ENCODE data around the gene NLRC5. TPM values are rescaled to one million over a fixed set of nuclear protein-coding genes. Genes with fewer than 3 reads are reported as not detected.
"Not testable (repeated sequence)": the region's sequence is repeated elsewhere in the genome, so short reads cannot be mapped to it uniquely, and the experiment has no call there.

NLRC5 gene
- total RNA-seq, 1 donor from 2014 or later = 47.5 TPM

DNA sequence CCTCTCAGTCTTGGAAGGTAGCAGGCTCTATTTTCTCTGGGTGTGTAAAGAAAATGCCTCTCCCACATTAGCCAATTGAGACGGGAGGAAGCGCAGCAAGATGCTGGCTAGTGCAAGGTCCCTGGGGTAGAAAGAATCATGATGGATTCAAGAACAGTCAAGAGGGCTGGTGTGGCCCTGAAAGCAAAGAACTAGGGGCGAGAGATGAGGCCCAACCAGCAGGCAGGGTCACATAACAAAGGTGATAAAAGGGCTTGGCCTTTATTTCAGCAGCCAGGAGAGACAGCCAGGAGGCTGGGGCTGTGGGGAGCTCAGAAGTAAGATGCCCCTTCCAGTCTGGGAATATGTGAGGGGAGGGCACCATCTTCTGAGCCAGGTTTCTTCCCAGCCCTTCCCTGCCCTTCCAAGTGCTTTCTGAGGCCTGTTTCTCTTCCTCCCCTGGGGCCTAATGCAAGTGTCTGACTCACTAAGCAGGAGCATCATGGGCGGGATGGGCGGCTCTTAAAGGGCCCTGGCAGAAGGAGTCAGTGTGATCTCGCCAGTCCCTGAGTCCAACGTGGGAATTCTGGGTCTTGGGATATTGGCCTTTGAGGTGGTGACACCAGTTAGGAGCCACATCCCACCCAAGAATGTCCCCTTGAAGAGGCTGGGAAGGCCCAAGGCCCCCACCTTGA lies 3.9 kb upstream of the NLRC5 start:
- intact Hi-C loops (cut with DNase I) = no loop called here
- Histone ChIP-seq H3K9me3 (no peaks in the 10 kb centered on the region), H3K36me3 (no peaks in the 10 kb centered on the region), H3K4me1 (peaks cover 41% of the 10 kb centered on the region), H3K27ac (peak overlapping the region; percentile 59), H3K4me3 (no peak overlapping the region), H3K27me3 (ENCODE audit: low read depth) (no peaks in the 10 kb centered on the region)
- ATAC-seq (no peak), DNase-seq (peak; percentile 58)
- TF ChIP-seq, protein P1, sequence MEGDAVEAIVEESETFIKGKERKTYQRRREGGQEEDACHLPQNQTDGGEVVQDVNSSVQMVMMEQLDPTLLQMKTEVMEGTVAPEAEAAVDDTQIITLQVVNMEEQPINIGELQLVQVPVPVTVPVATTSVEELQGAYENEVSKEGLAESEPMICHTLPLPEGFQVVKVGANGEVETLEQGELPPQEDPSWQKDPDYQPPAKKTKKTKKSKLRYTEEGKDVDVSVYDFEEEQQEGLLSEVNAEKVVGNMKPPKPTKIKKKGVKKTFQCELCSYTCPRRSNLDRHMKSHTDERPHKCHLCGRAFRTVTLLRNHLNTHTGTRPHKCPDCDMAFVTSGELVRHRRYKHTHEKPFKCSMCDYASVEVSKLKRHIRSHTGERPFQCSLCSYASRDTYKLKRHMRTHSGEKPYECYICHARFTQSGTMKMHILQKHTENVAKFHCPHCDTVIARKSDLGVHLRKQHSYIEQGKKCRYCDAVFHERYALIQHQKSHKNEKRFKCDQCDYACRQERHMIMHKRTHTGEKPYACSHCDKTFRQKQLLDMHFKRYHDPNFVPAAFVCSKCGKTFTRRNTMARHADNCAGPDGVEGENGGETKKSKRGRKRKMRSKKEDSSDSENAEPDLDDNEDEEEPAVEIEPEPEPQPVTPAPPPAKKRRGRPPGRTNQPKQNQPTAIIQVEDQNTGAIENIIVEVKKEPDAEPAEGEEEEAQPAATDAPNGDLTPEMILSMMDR (IDR thresholded peaks at IDR 0.05) = no peak

DNA sequence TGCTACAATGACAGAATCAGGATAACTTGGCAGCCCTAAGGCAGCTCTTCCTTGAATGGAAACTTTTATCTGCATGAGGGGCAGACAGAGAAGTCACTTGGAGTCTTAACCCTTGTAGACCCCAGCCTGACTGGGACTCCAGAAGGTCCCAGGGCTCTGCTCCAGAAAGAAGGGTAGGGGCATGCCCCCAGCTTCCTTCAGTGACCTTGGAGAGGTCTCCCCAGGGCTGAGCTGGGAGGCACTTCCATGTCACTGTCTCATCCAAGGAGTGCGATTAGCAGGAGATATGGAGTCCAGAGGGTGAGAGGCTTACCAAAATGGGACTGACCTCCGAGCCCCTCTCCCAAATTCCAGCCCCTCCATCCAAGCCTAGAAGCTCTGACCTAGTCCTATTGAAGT lies 3.4 kb upstream of the NLRC5 start:
- intact Hi-C loops (cut with DNase I) = no loop called here
- DNase-seq = no peak
- no peak overlapping the region for H3K4me3 ChIP-seq
- no peaks in the 10 kb centered on the region for H3K9me3 ChIP-seq
- H3K27me3 ChIP-seq (ENCODE audit: low read depth) = no peaks in the 10 kb centered on the region
- H3K27ac ChIP-seq = peak overlapping the region; percentile 59
- TF ChIP-seq, protein P1 (IDR thresholded peaks at IDR 0.05) = no peak
- H3K4me1 ChIP-seq = peaks cover 46% of the 10 kb centered on the region
- ATAC-seq = no peak
- no peaks in the 10 kb centered on the region for H3K36me3 ChIP-seq

DNA sequence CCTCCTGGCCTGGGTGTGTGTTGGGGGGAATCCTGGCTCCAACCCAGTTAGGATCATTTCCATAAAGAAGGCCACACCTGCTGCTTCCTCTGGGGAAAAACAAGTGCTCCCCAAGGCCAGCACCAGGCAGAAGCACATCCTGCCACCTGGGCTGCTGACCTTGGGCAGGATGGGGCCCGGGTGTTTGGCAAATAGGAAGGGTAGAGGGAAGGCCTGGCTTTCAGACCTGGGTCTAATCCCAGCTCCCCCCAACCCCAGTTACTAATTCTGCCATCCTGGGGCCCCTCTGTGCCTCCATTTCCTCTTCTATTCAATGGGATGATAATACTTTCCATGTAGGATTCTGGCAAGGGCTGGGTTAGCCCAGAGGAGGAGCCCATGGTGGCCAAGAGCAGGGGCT lies 3.0 kb upstream of the NLRC5 start:
- no peaks in the 10 kb centered on the region for H3K36me3 ChIP-seq
- H3K27me3 ChIP-seq (ENCODE audit: low read depth) = no peaks in the 10 kb centered on the region
- DNase-seq (no peak), ATAC-seq (no peak)
- H3K4me1 ChIP-seq = peaks cover 50% of the 10 kb centered on the region
- H3K27ac ChIP-seq = peak overlapping the region; percentile 59
- TF ChIP-seq, protein P1 (IDR thresholded peaks at IDR 0.05) = no peak
- H3K9me3 ChIP-seq = no peaks in the 10 kb centered on the region
- H3K4me3 ChIP-seq = no peak overlapping the region
- intact Hi-C loops (cut with DNase I) = no loop called here

DNA sequence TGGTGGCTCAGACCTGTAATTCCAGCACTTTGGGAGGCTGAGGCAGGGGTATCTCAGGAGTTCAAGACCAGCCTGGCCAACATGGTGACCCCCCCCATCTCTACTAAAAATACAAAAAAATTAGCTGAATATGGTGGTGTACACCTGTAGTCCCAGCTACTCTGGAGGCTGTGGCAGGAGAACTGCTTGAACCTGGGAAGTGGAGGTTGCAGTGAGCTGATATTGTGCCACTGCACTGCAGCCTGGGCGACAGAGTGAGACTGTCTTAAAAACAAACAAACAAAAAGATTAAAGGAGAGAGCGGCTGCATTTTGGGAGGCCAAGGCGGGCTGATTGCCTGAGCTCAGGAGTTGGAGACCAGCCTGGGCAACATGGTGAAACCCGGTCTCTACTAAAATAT lies 2.4 kb upstream of the NLRC5 start:
- H3K27me3 ChIP-seq (ENCODE audit: low read depth); H3K9me3 ChIP-seq; intact Hi-C loops (cut with DNase I); DNase-seq; H3K27ac ChIP-seq; H3K4me3 ChIP-seq; H3K36me3 ChIP-seq; ATAC-seq: not testable (repeated sequence)
- H3K4me1 ChIP-seq = peaks cover 53% of the 10 kb centered on the region

DNA sequence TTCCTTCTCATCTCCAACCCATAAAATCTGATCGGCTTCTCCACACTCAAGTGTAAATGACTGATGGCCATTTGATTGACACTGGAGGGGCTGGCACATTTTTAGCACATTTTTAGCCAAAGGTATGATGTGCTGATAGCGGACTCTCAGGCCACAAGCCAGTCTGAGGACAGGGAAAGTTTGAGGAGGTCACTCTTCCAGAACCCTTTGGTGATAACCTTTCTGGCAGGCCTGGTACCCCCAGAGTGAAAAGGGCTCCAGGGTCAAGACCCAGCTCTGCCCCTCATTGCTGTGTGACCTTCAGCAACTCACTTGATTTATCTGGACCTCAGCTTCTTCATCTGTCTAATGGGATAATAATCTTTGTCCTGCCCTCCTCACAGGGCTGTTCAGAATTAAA lies 1.7 kb upstream of the NLRC5 start:
- Histone ChIP-seq H3K27me3 (ENCODE audit: low read depth) (no peaks in the 10 kb centered on the region), H3K4me1 (peaks cover 53% of the 10 kb centered on the region), H3K4me3 (no peak overlapping the region), H3K27ac (peak overlapping the region; percentile 88), H3K9me3 (no peaks in the 10 kb centered on the region), H3K36me3 (no peaks in the 10 kb centered on the region)
- DNase-seq (no peak), ATAC-seq (no peak)
- TF ChIP-seq, protein P1 (IDR thresholded peaks at IDR 0.05) = no peak
- intact Hi-C loops (cut with DNase I) = no loop called here

DNA sequence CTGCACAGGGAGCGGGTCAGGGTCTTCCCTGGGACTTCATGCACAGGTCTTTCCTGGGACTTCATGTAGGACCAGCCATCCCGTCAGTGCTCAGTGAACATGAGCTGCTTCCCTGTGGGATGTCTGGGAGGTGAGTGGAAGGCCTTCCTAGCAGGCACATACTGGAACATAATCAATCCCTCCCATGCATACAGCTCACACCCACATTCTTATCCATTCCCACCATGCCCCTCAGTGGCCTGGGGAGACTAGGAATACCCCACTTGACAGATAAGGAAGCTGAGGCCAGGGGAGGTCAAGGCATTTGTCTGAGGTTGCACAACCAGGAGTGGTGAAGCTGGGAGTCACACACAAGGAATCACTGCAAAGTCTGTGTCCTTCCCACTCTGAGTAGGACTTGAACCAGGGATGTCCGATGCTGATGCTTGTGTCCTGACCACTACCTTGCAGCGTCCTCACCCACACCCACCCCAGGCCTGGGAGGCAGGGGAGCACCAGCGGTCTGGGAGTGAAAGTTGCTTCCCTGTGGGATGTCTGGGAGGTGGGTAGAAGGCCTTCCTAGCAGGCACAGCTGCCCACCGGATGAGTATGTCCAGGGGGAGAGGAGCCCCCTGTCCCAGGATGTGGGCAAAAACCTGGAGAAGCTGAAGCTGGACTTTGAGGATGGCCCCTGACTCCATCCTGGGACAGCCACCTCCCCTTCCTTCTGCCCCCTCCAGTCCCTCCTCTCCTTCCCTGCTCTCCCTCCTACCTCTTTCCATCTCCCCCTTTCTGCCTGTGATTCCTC lies 1.0 kb upstream of the NLRC5 start:
- no peaks in the 10 kb centered on the region for H3K27me3 ChIP-seq (ENCODE audit: low read depth)
- intact Hi-C loops (cut with DNase I) = no loop called here
- DNase-seq (no peak), ATAC-seq (peak; percentile 2 to 5)
- H3K4me3 ChIP-seq = peak overlapping the region; percentile 79
- peak overlapping the region; percentile 88 for H3K27ac ChIP-seq
- H3K36me3 ChIP-seq = no peaks in the 10 kb centered on the region
- no peaks in the 10 kb centered on the region for H3K9me3 ChIP-seq
- TF ChIP-seq, protein P1 (IDR thresholded peaks at IDR 0.05) = no peak
- peaks cover 53% of the 10 kb centered on the region for H3K4me1 ChIP-seq

All from lower lobe of right lung (tissue), 2 donors.